Motor neuron (in vitro differentiated cells): Measurements from ENCODE around the gene GRM7. TPM values are rescaled to one million over a fixed set of nuclear protein-coding genes. Genes with fewer than 3 reads are reported as not detected.

ENCODE experiments used
- ATAC-seq, 8 experiments: fragments of 200-7000 bp; cut with Tn5 transposase; replicated peaks in 6 of 8; 2 replicates each; pipeline ENCODE4 v1.8.0; 2021; ENCODE audit warnings: mild to moderate bottlenecking in 8 of 8, moderate library complexity in 8 of 8
- H3K27ac ChIP-seq, 2 donors: fragments of 250-450 bp; sonication (Bioruptor Pico); 2 replicates each; pipeline ENCODE4 v1.9.0; 2021; ENCODE audit warnings: antibody characterized with exemption in 2 of 2, mild to moderate bottlenecking in 2 of 2, moderate library complexity in 1 of 2
- H3K4me1 ChIP-seq, 2 donors: fragments of 250-450 bp; sonication (Bioruptor Pico); replicated peaks in 1 of 2; 2 replicates each; pipeline ENCODE4 v1.6.1; 2021; ENCODE audit warnings: antibody characterized with exemption in 2 of 2, mild to moderate bottlenecking in 2 of 2, moderate library complexity in 1 of 2
- H3K4me3 ChIP-seq, 5 donors: fragments of 250-450 bp; sonication (Bioruptor Pico); 2 replicates each; pipeline ENCODE4 v1.9.0; 2021; ENCODE audit warnings: antibody characterized with exemption in 5 of 5, mild to moderate bottlenecking in 5 of 5, moderate library complexity in 4 of 5
- WGBS, 10 experiments: fragments of 450-650 bp; shearing (Covaris generic); methylation state at CpG; one replicate each; pipeline ENCODE4 v1.0.0; 2022; 5-methylcytosine and 5-hydroxymethylcytosine counted together
- in situ Hi-C, 9 experiments: fragments of 400-800 bp; cut with MboI; loops; one replicate each; pipeline ENCODE4 v1.15.0; 2021; ENCODE audit warnings: low sequenced_read_pairs in 9 of 9, low pct_unique_long_range_greater_than_20kb in 2 of 9; ENCODE audit not compliant: unreplicated experiment in 9 of 9
- total RNA-seq, 8 experiments: library from RNA; unstranded; fragments of 300-600 nt; gene quantifications; 2 replicates each; pipeline versions ENCODE4 v1.2.3 to v1.2.4, GENCODE V29; 2022

GRM7 gene
- total RNA-seq, 8 experiments from 2014 or later = 0.14 to 5.0 (median 2.9) TPM; not detected in 1

DNA sequence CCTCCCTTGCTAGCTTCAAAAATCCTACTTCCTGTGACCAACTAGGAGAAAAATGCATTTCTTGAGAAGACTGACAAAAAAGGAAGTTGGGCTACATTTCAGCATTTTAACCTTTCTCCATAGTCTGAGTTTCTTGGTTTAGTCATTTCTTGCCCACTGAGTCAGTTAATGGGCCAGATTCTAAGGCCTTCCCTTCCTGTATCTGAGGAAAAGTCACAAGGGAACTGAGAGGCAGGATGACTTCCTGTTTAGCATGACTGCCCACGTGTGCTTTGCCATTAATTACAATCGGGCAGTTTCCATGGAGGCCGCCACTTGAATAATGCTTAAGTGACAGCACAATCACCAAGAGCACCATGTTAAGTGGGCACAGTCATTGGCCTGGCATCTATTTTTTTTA is 846.3 kb downstream of the GRM7 start:
- ATAC-seq = peak in 1 of 8 experiments; percentile 65
- H3K27ac ChIP-seq = no peak overlapping the region
- WGBS, 10 experiments = 19 to 100% (median 60%) methylated on average over 1 to 3 of the region's 3 CpGs; no CpG with 5 or more reads in 3 of the 10 experiments
- H3K4me1 ChIP-seq = no peaks in the 10 kb centered on the region
- no peak overlapping the region for H3K4me3 ChIP-seq
- in situ Hi-C loops = no loop called here

DNA sequence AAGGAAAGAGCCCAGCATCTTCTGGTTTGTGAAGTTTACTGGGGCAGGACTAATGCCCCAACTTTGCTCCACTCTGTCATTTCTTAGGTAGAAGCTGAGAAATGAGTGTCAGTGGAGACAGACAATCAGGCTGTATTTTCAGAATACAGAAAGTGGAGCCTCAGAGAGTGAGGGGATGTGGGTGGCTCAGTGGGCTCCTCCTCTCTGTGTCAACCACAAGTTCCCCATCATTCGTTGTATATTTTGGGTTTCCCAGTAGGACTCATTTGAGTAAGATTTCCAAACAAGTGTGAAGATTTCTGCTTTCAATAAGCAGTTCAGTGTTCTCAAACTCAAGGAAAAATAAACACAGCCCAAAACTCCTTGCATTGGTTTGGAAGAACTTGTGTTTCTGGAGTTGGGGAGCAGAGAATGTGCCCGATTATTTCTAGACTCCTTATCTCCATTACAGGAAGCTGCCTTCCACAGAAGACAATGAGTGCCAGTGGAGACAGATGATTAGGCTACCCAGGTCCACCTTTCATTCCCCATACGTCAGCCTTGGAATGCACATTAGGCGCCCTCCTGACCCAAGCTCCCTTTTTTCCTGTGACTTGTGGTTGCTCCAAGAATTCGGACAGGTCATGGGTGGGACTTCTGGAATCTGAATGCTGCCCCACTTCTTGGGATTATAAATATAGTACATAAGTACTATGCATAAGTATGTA is 848.6 kb downstream of the GRM7 start:
- Histone ChIP-seq H3K4me3 (no peak overlapping the region), H3K27ac (no peak overlapping the region), H3K4me1 (no peaks in the 10 kb centered on the region)
- WGBS, 10 experiments = 0 to 100% (median 64%) methylated on average over 1 to 5 of the region's 5 CpGs; no CpG with 5 or more reads in 2 of the 10 experiments
- in situ Hi-C loops = no loop called here
- no peak for ATAC-seq

DNA sequence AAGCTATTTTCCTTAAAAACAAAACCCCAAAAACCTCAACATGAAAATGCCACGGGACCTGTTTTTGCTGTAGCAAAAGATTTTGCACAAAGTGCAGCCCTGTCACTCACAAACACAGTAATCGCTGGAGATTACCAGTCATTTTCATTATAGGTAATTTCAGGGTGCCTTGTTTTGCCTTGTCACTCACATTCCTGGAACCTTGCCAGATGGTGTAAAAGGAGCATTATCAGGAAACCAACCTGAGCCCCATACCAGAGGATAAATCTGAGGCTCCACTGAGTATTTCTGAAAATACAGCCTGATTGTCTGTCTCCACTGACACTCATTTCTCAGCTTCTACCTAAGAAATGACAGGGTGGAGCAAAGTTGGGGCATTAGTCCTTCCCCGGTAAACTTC is 849.4 kb downstream of the GRM7 start:
- no peak for ATAC-seq
- 16 to 100% (median 83%) methylated on average over 1 to 2 of the region's 3 CpGs; no CpG with 5 or more reads in 1 of the 10 experiments for WGBS, 10 experiments
- in situ Hi-C loops = no loop called here
- Histone ChIP-seq H3K4me3 (no peak overlapping the region), H3K4me1 (no peaks in the 10 kb centered on the region), H3K27ac (no peak overlapping the region)

DNA sequence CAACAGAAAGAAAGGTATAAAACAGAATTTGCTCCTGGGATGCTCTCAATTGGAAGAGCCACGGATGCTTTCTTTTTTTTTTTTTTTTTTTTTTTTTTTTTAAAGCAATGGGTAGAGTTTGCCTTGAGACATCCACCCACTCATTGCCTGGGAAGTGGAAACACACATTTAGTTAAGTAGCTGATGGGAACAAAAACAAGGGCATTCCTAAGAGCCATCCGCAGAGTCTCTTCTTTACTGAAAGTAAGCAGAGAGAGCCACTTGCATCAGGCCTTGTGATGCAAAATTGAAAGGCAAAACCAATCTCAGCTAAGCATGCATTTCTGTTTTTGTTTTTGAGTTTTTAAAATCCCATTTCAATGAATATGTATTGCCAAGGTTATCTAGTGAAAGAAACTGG is 852.8 kb downstream of the GRM7 start:
- in situ Hi-C loops = no loop called here
- WGBS, 10 experiments = 17 to 80% (median 58%) methylated on average over 1 to 2 of the region's 2 CpGs; no CpG with 5 or more reads in 3 of the 10 experiments
- Histone ChIP-seq H3K4me1 (peaks cover 5 to 10% of the 10 kb centered on the region in 2 donors), H3K27ac (no peak overlapping the region), H3K4me3 (no peak overlapping the region)
- no peak for ATAC-seq

DNA sequence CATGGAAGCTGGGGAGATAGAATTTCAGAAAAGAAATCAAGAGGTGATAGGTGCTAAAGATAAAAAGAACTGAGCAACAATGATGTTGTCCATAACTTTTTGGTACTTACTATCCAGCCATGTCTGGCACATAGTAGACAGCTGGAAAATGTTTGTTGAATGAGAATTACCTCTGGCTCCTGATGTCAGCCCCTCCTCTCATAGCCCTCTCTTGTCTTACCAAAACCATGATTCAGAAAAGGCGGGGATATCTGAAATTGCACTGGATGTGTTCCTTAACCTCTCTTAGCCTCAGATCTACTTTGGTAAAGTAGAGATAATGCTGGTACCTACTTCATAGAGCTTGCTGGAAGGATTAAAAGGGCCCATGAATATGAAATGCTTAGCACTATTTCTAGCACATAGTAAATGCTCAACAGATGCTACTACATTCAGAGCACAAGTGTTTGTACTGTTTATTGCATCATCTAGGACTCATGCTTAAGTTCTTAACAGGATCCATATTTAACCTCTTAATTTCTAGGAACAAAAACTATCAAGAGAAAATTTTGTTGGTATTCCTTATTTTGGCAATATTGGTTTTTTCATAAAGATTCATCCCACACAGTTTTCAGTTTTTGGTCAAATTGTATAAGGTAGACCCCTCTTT is 859.9 kb downstream of the GRM7 start:
- Histone ChIP-seq H3K4me3 (no peak overlapping the region), H3K4me1 (peaks cover 4 to 10% of the 10 kb centered on the region in 2 donors), H3K27ac (no peak overlapping the region)
- 0 to 100% (median 63%) methylated on average over 1 of the region's 1 CpG; no CpG with 5 or more reads in 4 of the 10 experiments for WGBS, 10 experiments
- no peak for ATAC-seq
- in situ Hi-C loops = no loop called here

- in situ Hi-C loops = no loop called here
- 0 to 100% (median 75%) methylated on average over 1 to 5 of the region's 5 CpGs; no CpG with 5 or more reads in 2 of the 10 experiments for WGBS, 10 experiments
- no peak for ATAC-seq
- Histone ChIP-seq H3K4me3 (no peak overlapping the region), H3K4me1 (no peaks in the 10 kb centered on the region), H3K27ac (no peak overlapping the region)
Observed at GRCh38 chr3:7721869-7722268, 861.0 kb downstream of the GRM7 start.

- Histone ChIP-seq H3K4me1 (no peaks in the 10 kb centered on the region), H3K27ac (no peak overlapping the region), H3K4me3 (no peak overlapping the region)
- in situ Hi-C loops = no loop called here
- 22 to 100% (median 67%) methylated on average over 2 to 7 of the region's 7 CpGs; no CpG with 5 or more reads in 1 of the 10 experiments for WGBS, 10 experiments
- ATAC-seq = no peak
Observed at GRCh38 chr3:7728566-7729519, 867.9 kb downstream of the GRM7 start.

DNA sequence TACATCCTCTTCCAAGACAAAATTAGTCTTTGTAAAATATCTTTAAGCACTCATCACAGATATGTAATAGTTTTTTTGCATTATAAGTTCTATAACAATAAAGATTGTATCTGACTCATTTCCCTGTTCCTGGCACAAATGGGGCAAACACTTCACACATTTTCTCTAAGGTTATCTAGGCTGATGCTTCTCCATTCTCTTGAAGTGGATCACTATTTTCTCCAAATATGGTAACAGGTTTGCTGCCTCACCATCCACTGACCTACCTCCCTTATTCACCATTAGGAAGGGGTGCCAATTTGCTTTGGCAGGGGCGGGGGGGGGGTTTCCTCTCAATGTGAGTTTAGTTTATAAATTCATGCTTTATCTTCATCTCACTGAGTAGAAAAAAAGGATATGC is 873.0 kb downstream of the GRM7 start:
- no peaks in the 10 kb centered on the region for H3K4me1 ChIP-seq
- H3K27ac ChIP-seq = no peak overlapping the region
- ATAC-seq = no peak
- in situ Hi-C loops = no loop called here
- no peak overlapping the region for H3K4me3 ChIP-seq
- 80 to 86% methylated on average over 1 of the region's 1 CpG; no CpG with 5 or more reads in 8 of the 10 experiments for WGBS, 10 experiments

GRCh38 chr3:7734456-7734855 is 873.5 kb downstream of the GRM7 start:
- in situ Hi-C loops = no loop called here
- H3K27ac ChIP-seq = no peak overlapping the region
- ATAC-seq = no peak
- no peak overlapping the region for H3K4me3 ChIP-seq
- no peaks in the 10 kb centered on the region for H3K4me1 ChIP-seq

DNA sequence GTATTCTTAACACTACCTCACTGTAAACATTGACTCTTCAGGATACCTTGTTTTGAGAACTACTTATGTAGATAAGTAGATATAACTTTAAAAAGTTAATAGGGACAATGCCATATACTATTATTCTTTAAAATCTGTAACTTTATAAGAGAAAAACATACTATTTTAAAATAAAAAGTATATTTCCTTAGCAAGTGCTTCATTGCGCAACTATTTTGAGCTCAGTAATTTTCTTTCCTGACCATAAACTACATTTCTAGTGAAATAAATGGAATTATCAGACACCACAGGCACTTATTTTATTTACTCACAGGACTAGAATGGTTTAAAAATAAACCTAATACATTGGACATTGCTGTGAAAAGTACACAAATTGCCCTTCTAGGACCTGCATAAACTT is 876.3 kb downstream of the GRM7 start:
- 55 to 100% (median 92%) methylated on average over 1 of the region's 1 CpG for WGBS, 10 experiments
- H3K4me3 ChIP-seq = no peak overlapping the region
- H3K27ac ChIP-seq = no peak overlapping the region
- in situ Hi-C loops = no loop called here
- ATAC-seq = no peak
- no peaks in the 10 kb centered on the region for H3K4me1 ChIP-seq

- H3K27ac ChIP-seq = no peak overlapping the region
- no peaks in the 10 kb centered on the region for H3K4me1 ChIP-seq
- H3K4me3 ChIP-seq = no peak overlapping the region
- ATAC-seq = no peak
- WGBS, 10 experiments = 0 to 86% (median 40%) methylated on average over 1 to 2 of the region's 2 CpGs; no CpG with 5 or more reads in 1 of the 10 experiments
- in situ Hi-C loops = no loop called here
Observed at GRCh38 chr3:7739754-7740153, 878.8 kb downstream of the GRM7 start.

GRCh38 chr3:7740458-7740857 is 879.5 kb downstream of the GRM7 start:
- no peaks in the 10 kb centered on the region for H3K4me1 ChIP-seq
- no peak overlapping the region for H3K4me3 ChIP-seq
- 28 to 100% (median 86%) methylated on average over 2 to 12 of the region's 12 CpGs; no CpG with 5 or more reads in 1 of the 10 experiments for WGBS, 10 experiments
- no peak for ATAC-seq
- no peak overlapping the region for H3K27ac ChIP-seq
- in situ Hi-C loops = no loop called here

DNA sequence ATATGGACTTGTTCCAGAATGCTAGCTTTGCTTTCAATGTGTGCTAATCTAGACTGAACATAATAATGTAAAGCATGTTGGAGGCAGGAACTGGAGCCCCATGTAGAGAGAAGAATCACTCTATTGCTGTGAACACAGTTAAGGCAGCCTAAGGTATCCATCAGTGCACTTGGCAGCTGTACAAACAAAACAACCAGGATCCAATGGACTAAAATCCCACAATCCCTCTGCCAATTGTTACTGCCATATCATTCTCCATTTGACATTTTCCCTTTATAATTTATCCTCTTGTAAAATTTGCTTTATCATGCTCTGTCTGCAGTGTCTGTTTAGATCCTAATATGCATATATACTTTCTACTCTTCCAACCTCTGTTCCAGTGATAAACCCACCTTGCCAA is 883.9 kb downstream of the GRM7 start:
- Histone ChIP-seq H3K4me1 (peaks cover 0 to 4% of the 10 kb centered on the region in 2 donors), H3K27ac (no peak overlapping the region), H3K4me3 (no peak overlapping the region)
- in situ Hi-C loops = no loop called here
- no peak for ATAC-seq
